Activated CD4-positive, alpha-beta T cell treated with anti-CD3 and anti-CD28 coated beads for 36 hours (primary cell): ENCODE measurements around the gene CFAP157. TPM values are rescaled to one million over a fixed set of nuclear protein-coding genes. Genes with fewer than 3 reads are reported as not detected.
A peak's percentile ranks its signal among the peaks of the same experiment; 100 is the strongest.

Source experiments
- ATAC-seq: fragments of 200-7000 bp; cut with Tn5 transposase; one replicate; pipeline ENCODE4 v1.10.0; 2021; ENCODE audit warnings: mild to moderate bottlenecking, moderate library complexity
- CTCF ChIA-PET: fragments of 350-600 bp; sonication (Branson Sonifier 250); formaldehyde crosslinking; loops from one replicate; lab custom pipeline; 2021; ENCODE audit warnings: antibody characterized with exemption; lab: Charles Lee
- POLR2A ChIA-PET: fragments of 350-600 bp; sonication (Branson Sonifier 250); formaldehyde crosslinking; loops from one replicate; lab custom pipeline; 2021; ENCODE audit warnings: antibody characterized with exemption, inconsistent platforms; lab: Charles Lee
- DNase-seq: peaks from one replicate; pipeline ENCODE4 v3.0.0-alpha.2; 2020
- H3K27ac Mint-ChIP-seq: one replicate; pipeline ENCODE4 v1.8.0; 2021; ENCODE audit warnings: mixed read lengths
- H3K27me3 Mint-ChIP-seq: one replicate; pipeline ENCODE4 v1.8.0; 2021; ENCODE audit warnings: mixed read lengths
- H3K36me3 Mint-ChIP-seq: one replicate; pipeline ENCODE4 v1.8.0; 2021; ENCODE audit warnings: low read depth, mixed read lengths
- H3K4me1 Mint-ChIP-seq: one replicate; pipeline ENCODE4 v1.8.0; 2021; ENCODE audit warnings: mixed read lengths
- H3K4me3 Mint-ChIP-seq: one replicate; pipeline ENCODE4 v1.8.0; 2021; ENCODE audit warnings: mild to moderate bottlenecking, moderate library complexity, mixed read lengths
- H3K9me3 Mint-ChIP-seq: one replicate; pipeline ENCODE4 v1.8.0; 2021; ENCODE audit warnings: low read depth, mixed read lengths
- intact Hi-C, 2 experiments: fragments of 100-400 bp; cut with DNase I in 1 of 2; cut with micrococcal nuclease in 1 of 2; formaldehyde crosslinking; loops; one replicate each; pipeline versions ENCODE4 v1.14.2 to v1.15.1; 2022 to 2024; cut with DNase I, micrococcal nuclease
- total RNA-seq, 2 experiments: library from RNA; stranded (reverse); gene quantifications; one replicate each; pipeline ENCODE4 v1.2.3, GENCODE V29; 2021

CFAP157 gene
- total RNA-seq, 2 experiments from 2014 or later = not detected

GRCh38 chr9:127729522-127730256 lies 22.9 kb downstream of the CFAP157 start:
- intact Hi-C loops = no loop called here
- POLR2A ChIA-PET = interaction anchor here (0.6 kb wide), 1 partner anchor 109 kb away, joined by 3 read pairs; no protein-coding TSS in a partner anchor
- no peak for ATAC-seq
- Mint-ChIP-seq H3K4me3 (no peak overlapping the region), H3K27me3 (no peaks in the 10 kb centered on the region), H3K4me1 (peaks cover 7% of the 10 kb centered on the region), H3K27ac (no peak overlapping the region), H3K36me3 (no peaks in the 10 kb centered on the region), H3K9me3 (no peaks in the 10 kb centered on the region)
- CTCF ChIA-PET = interaction anchor here (0.6 to 1.2 kb wide), 4 partner anchors 11 to 257 kb away, joined by 3 to 4 read pairs (median 3); no protein-coding TSS in a partner anchor
- DNase-seq = no peak

GRCh38 chr9:127730262-127730661 lies 23.5 kb downstream of the CFAP157 start:
- no peak for ATAC-seq
- H3K36me3 Mint-ChIP-seq = no peaks in the 10 kb centered on the region
- ChIA-PET POLR2A (no interaction called here), CTCF (no interaction called here)
- H3K4me1 Mint-ChIP-seq = peaks cover 7% of the 10 kb centered on the region
- H3K9me3 Mint-ChIP-seq = no peaks in the 10 kb centered on the region
- no peak overlapping the region for H3K4me3 Mint-ChIP-seq
- H3K27me3 Mint-ChIP-seq = no peaks in the 10 kb centered on the region
- no peak for DNase-seq
- no peak overlapping the region for H3K27ac Mint-ChIP-seq
- intact Hi-C loops = no loop called here

GRCh38 chr9:127730799-127731410 lies 24.1 kb downstream of the CFAP157 start:
- H3K4me3 Mint-ChIP-seq = no peak overlapping the region
- H3K9me3 Mint-ChIP-seq = no peaks in the 10 kb centered on the region
- H3K36me3 Mint-ChIP-seq = no peaks in the 10 kb centered on the region
- ChIA-PET POLR2A (interaction anchor here (0.6 kb wide), 1 partner anchor 11 kb away, joined by 3 read pairs; no protein-coding TSS in a partner anchor), CTCF (interaction anchor here (0.6 to 0.7 kb wide), 2 partner anchors 78 to 140 kb away, joined by 3 to 4 read pairs; no protein-coding TSS in a partner anchor)
- ATAC-seq (no peak), DNase-seq (no peak)
- intact Hi-C loops = no loop called here
- peaks cover 12% of the 10 kb centered on the region for H3K4me1 Mint-ChIP-seq
- H3K27me3 Mint-ChIP-seq = no peaks in the 10 kb centered on the region
- H3K27ac Mint-ChIP-seq = no peak overlapping the region

- Mint-ChIP-seq H3K36me3 (no peaks in the 10 kb centered on the region), H3K27ac (no peak overlapping the region), H3K4me1 (peaks cover 12% of the 10 kb centered on the region), H3K4me3 (no peak overlapping the region), H3K9me3 (no peaks in the 10 kb centered on the region), H3K27me3 (no peaks in the 10 kb centered on the region)
- intact Hi-C loops = no loop called here
- ATAC-seq (no peak), DNase-seq (no peak)
- POLR2A ChIA-PET = no interaction called here
- CTCF ChIA-PET = no interaction called here
These were observed 25.1 kb downstream of the CFAP157 start for GRCh38 chr9:127731938-127732337.

GRCh38 chr9:127732444-127732843 lies 25.7 kb downstream of the CFAP157 start:
- Mint-ChIP-seq H3K9me3 (no peaks in the 10 kb centered on the region), H3K4me3 (no peak overlapping the region), H3K27ac (no peak overlapping the region), H3K27me3 (no peaks in the 10 kb centered on the region), H3K4me1 (peaks cover 12% of the 10 kb centered on the region), H3K36me3 (no peaks in the 10 kb centered on the region)
- no peak for DNase-seq
- intact Hi-C loops = no loop called here
- CTCF ChIA-PET = interaction anchor here (0.7 to 1.0 kb wide), 2 partner anchors 53 to 568 kb away, joined by 3 read pairs; partner anchors contain the start of gene CDK9
- POLR2A ChIA-PET = no interaction called here
- ATAC-seq = no peak

- Mint-ChIP-seq H3K4me3 (no peak overlapping the region), H3K27ac (peak overlapping the region; percentile 73), H3K36me3 (peaks cover 3% of the 10 kb centered on the region), H3K4me1 (peaks cover 12% of the 10 kb centered on the region), H3K27me3 (no peaks in the 10 kb centered on the region), H3K9me3 (no peaks in the 10 kb centered on the region)
- ChIA-PET CTCF (interaction anchor here (0.6 to 3.5 kb wide), 11 partner anchors 7 to 301 kb away, joined by 3 to 28 read pairs (median 5); partner anchors contain the start of genes CDK9 and ST6GALNAC4), POLR2A (interaction anchor here (0.5 kb wide), 1 partner anchor 15 kb away, joined by 3 read pairs; no protein-coding TSS in a partner anchor)
- intact Hi-C loops = loop anchor here (1.0 to 2.0 kb wide), 3 partner anchors 143 to 229 kb away; no protein-coding TSS in a partner anchor
- ATAC-seq (no peak), DNase-seq (no peak)
These were observed 26.8 kb downstream of the CFAP157 start for GRCh38 chr9:127733614-127734013.

- Mint-ChIP-seq H3K36me3 (peaks cover 6% of the 10 kb centered on the region), H3K27me3 (no peaks in the 10 kb centered on the region), H3K4me1 (peaks cover 12% of the 10 kb centered on the region), H3K4me3 (peak overlapping the region; percentile 72), H3K9me3 (no peaks in the 10 kb centered on the region), H3K27ac (peak overlapping the region; percentile 73)
- intact Hi-C loops = loop anchor here (1.0 to 2.0 kb wide), 3 partner anchors 144 to 230 kb away; no protein-coding TSS in a partner anchor
- ATAC-seq = no peak
- CTCF ChIA-PET = interaction anchor here (0.6 to 3.5 kb wide), 59 partner anchors 8 to 792 kb away, joined by 3 to 28 read pairs (median 4); partner anchors contain the start of genes CDK9, ENG, FPGS and LRSAM1
- POLR2A ChIA-PET = interaction anchor here (0.7 to 1.5 kb wide), 7 partner anchors 19 to 284 kb away, joined by 3 to 6 read pairs (median 5); partner anchors contain the start of genes CDK9, PTRH1 and TTC16
- DNase-seq = no peak
These were observed 27.5 kb downstream of the CFAP157 start for GRCh38 chr9:127734247-127734746.

GRCh38 chr9:127734747-127735529 lies 28.1 kb downstream of the CFAP157 start, which contains the start of gene TOR2A:
TSS of gene TOR2A (minus strand) at chr9:127735294. CDS start at chr9:127735270, 24 bp downstream.
- peak within 1 kb of the TSS; percentile 72 for H3K4me3 Mint-ChIP-seq
- no peaks in the 10 kb centered on the region for H3K9me3 Mint-ChIP-seq
- H3K27me3 Mint-ChIP-seq = no peaks in the 10 kb centered on the region
- peak; percentile 99 for DNase-seq
- CTCF ChIA-PET = interaction anchor here (0.6 to 3.5 kb wide), 71 partner anchors 8 to 793 kb away, joined by 3 to 28 read pairs (median 4); partner anchors contain the start of genes CDK9, ENG, FPGS and LRSAM1
- ATAC-seq = peak; percentile 93
- POLR2A ChIA-PET = interaction anchor here (0.6 to 1.5 kb wide), 9 partner anchors 19 to 285 kb away, joined by 3 to 6 read pairs (median 5); partner anchors contain the start of genes CDK9, PTRH1 and TTC16
- peak within 1 kb of the TSS; percentile 73 for H3K27ac Mint-ChIP-seq
- peaks cover 8% of the 10 kb centered on the region for H3K36me3 Mint-ChIP-seq
- intact Hi-C loops = loop anchor here (1.0 to 2.0 kb wide), 21 partner anchors 20 to 425 kb away; partner anchors contain the start of genes PTRH1 (in 2 of the 2), BBLN (in 1 of the 2), FPGS (in 1 of the 2) and LRSAM1 (in 1 of the 2)
- H3K4me1 Mint-ChIP-seq = peaks cover 12% of the 10 kb centered on the region

GRCh38 chr9:127735530-127736185 lies 28.9 kb downstream of the CFAP157 start:
- H3K27me3 Mint-ChIP-seq = no peaks in the 10 kb centered on the region
- intact Hi-C loops = loop anchor here (1.0 to 2.0 kb wide), 19 partner anchors 20 to 425 kb away; partner anchors contain the start of genes PTRH1 (in 2 of the 2), BBLN (in 1 of the 2), FPGS (in 1 of the 2) and LRSAM1 (in 1 of the 2)
- ATAC-seq (no peak), DNase-seq (no peak)
- H3K9me3 Mint-ChIP-seq = no peaks in the 10 kb centered on the region
- peak overlapping the region; percentile 72 for H3K4me3 Mint-ChIP-seq
- ChIA-PET CTCF (interaction anchor here (0.6 to 3.5 kb wide), 32 partner anchors 8 to 284 kb away, joined by 3 to 28 read pairs (median 6); partner anchors contain the start of genes CDK9, ENG, FPGS and LRSAM1), POLR2A (interaction anchor here (1.0 to 1.5 kb wide), 6 partner anchors 20 to 123 kb away, joined by 3 to 6 read pairs (median 5); partner anchors contain the start of genes CDK9, PTRH1 and TTC16)
- H3K4me1 Mint-ChIP-seq = peaks cover 12% of the 10 kb centered on the region
- no peak overlapping the region for H3K27ac Mint-ChIP-seq
- peaks cover 8% of the 10 kb centered on the region for H3K36me3 Mint-ChIP-seq

GRCh38 chr9:127738666-127739065 lies 31.9 kb downstream of the CFAP157 start:
- no peaks in the 10 kb centered on the region for H3K9me3 Mint-ChIP-seq
- H3K27me3 Mint-ChIP-seq = no peaks in the 10 kb centered on the region
- CTCF ChIA-PET = no interaction called here
- no peak for DNase-seq
- POLR2A ChIA-PET = no interaction called here
- intact Hi-C loops = no loop called here
- ATAC-seq = no peak
- H3K36me3 Mint-ChIP-seq = peaks cover 11% of the 10 kb centered on the region
- peaks cover 12% of the 10 kb centered on the region for H3K4me1 Mint-ChIP-seq
- H3K27ac Mint-ChIP-seq = no peak overlapping the region
- H3K4me3 Mint-ChIP-seq = no peak overlapping the region
